Activated T-cell treated with anti-CD3 and anti-CD28 coated beads, Interleukin-2, amount 50 U/mL, for 72 hours (primary cell): ENCODE results near the gene MRM1. TPM values are rescaled to one million over a fixed set of nuclear protein-coding genes. Genes with fewer than 3 reads are reported as not detected.

Experiments used
- ATAC-seq, 2 donors: fragments of 150-1000 bp; cut with Tn5 transposase; replicated peaks in 1 of 2; 2 replicates each; pipeline ENCODE4 v1.10.0; 2021; ENCODE audit warnings: moderate library complexity in 2 of 2, mild to moderate bottlenecking in 1 of 2
- DNase-seq, 2 donors: peaks; one replicate each; pipeline ENCODE4 v3.0.0; 2021 to 2022; ENCODE audit warnings: mixed read lengths in 1 of 2
- H3K27ac Mint-ChIP-seq: one replicate; pipeline ENCODE4 v1.8.0; 2022; ENCODE audit warnings: mild to moderate bottlenecking, moderate library complexity, mixed read lengths
- H3K27me3 Mint-ChIP-seq: one replicate; pipeline ENCODE4 v1.8.0; 2022; ENCODE audit warnings: low read depth, mixed read lengths
- H3K36me3 Mint-ChIP-seq, 2 donors: one replicate each; pipeline ENCODE4 v1.8.0; 2022; ENCODE audit warnings: mixed read lengths in 2 of 2, mild to moderate bottlenecking in 1 of 2; ENCODE audit not compliant: insufficient read depth in 2 of 2
- H3K4me1 Mint-ChIP-seq: one replicate; pipeline ENCODE4 v1.8.0; 2022; ENCODE audit warnings: low read depth, mixed read lengths
- H3K4me3 Mint-ChIP-seq, 2 donors: one replicate each; pipeline ENCODE4 v1.8.0; 2022; ENCODE audit warnings: mild to moderate bottlenecking in 2 of 2, mixed read lengths in 2 of 2, moderate library complexity in 2 of 2
- H3K9me3 Mint-ChIP-seq, 2 donors: one replicate each; pipeline ENCODE4 v1.8.0; 2022; ENCODE audit warnings: mixed read lengths in 2 of 2
- total RNA-seq, 2 donors: library from RNA; stranded (reverse); gene quantifications; one replicate each; pipeline ENCODE4 v1.2.3, GENCODE V29; 2022

The MRM1 gene
- total RNA-seq, 2 donors from 2014 or later: 8.0 to 8.8 TPM

- Mint-ChIP-seq H3K4me3 (no peak overlapping the region), H3K27ac (no peak overlapping the region), H3K36me3 (no peaks in the 10 kb centered on the region), H3K9me3 (no peaks in the 10 kb centered on the region), H3K27me3 (peaks cover 65% of the 10 kb centered on the region), H3K4me1 (no peaks in the 10 kb centered on the region)
- ATAC-seq (no peak), DNase-seq (no peak)
Measured at GRCh38 chr17:36650096-36650775, 48.9 kb downstream of the MRM1 start.

- Mint-ChIP-seq H3K27ac (no peak overlapping the region), H3K4me3 (no peak overlapping the region), H3K27me3 (peaks cover 67% of the 10 kb centered on the region), H3K36me3 (no peaks in the 10 kb centered on the region), H3K9me3 (no peaks in the 10 kb centered on the region), H3K4me1 (no peaks in the 10 kb centered on the region)
- ATAC-seq (no peak), DNase-seq (no peak)
Measured at GRCh38 chr17:36653374-36653773, 52.0 kb downstream of the MRM1 start.

DNA sequence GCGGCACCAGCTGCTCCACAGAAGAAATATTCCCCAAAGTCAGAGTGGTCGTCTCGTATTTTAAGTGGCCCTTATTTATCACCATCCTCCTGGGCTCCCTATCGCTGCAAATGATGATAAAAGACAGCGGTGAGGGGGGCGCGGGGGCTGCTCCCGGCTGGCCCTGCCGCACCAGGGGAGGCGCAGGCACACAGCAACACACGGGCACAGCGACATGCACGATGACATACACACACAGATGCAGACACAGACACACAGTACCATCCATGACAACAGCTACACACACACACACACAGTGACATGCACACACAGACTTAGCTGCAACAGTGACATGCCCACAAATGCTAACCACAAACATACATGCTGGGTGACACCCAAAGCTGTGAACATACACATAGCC lies 52.5 kb downstream of the MRM1 start:
- Mint-ChIP-seq H3K27ac (no peak overlapping the region), H3K9me3 (no peaks in the 10 kb centered on the region), H3K27me3 (peaks cover 67% of the 10 kb centered on the region), H3K4me1 (no peaks in the 10 kb centered on the region), H3K36me3 (no peaks in the 10 kb centered on the region), H3K4me3 (no peak overlapping the region)
- no peak for ATAC-seq
- no peak for DNase-seq

DNA sequence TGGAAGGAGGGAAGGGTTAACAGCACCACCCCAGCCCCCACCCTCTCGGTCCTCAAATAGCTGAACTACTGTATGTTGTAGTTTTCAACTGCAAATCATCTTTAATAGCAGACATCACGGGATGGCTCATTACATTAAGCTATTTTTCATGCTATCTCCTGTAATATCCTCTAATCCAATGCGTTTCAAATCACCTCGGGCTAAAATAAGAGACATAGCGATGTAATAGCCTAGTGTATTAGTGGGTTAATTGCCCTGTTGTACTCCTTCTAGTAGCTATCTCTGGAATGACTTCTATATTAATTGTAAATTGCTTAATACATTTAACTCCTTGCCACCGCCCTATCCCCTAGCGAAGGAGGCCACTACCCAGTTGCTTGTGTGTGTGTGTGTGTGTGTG lies 54.3 kb downstream of the MRM1 start:
- Mint-ChIP-seq H3K27me3 (peaks cover 57% of the 10 kb centered on the region), H3K4me3 (no peak overlapping the region), H3K4me1 (no peaks in the 10 kb centered on the region), H3K9me3 (no peaks in the 10 kb centered on the region), H3K36me3 (no peaks in the 10 kb centered on the region), H3K27ac (no peak overlapping the region)
- ATAC-seq (no peak), DNase-seq (no peak)

GRCh38 chr17:36657390-36657762 lies 56.0 kb downstream of the MRM1 start:
- H3K27ac Mint-ChIP-seq: no peak overlapping the region
- H3K9me3 Mint-ChIP-seq: no peaks in the 10 kb centered on the region
- no peak for ATAC-seq
- no peaks in the 10 kb centered on the region for H3K4me1 Mint-ChIP-seq
- peaks cover 47% of the 10 kb centered on the region for H3K27me3 Mint-ChIP-seq
- H3K4me3 Mint-ChIP-seq: peak overlapping the region; percentile 48 to 63
- no peaks in the 10 kb centered on the region for H3K36me3 Mint-ChIP-seq
- DNase-seq: no peak

- H3K36me3 Mint-ChIP-seq: no peaks in the 10 kb centered on the region
- H3K4me1 Mint-ChIP-seq: no peaks in the 10 kb centered on the region
- H3K9me3 Mint-ChIP-seq: no peaks in the 10 kb centered on the region
- ATAC-seq (peak; percentile 29 to 44), DNase-seq (peak; percentile 24 to 25)
- peak overlapping the region; percentile 66 to 74 for H3K4me3 Mint-ChIP-seq
- no peak overlapping the region for H3K27ac Mint-ChIP-seq
- peaks cover 46% of the 10 kb centered on the region for H3K27me3 Mint-ChIP-seq
Measured at GRCh38 chr17:36657763-36658490, 56.5 kb downstream of the MRM1 start.

Other genes with a start within 250 kb of the MRM1 start
- not detected for gene TBC1D3H, start 213.1 kb upstream of the MRM1 start, total RNA-seq
- 10 to 100 TPM; 49.5 to 54.9 TPM for gene ZNHIT3, start 114.9 kb upstream of the MRM1 start, total RNA-seq
- gene MYO19, start 66.7 kb upstream of the MRM1 start, total RNA-seq: 100 to 1,000 TPM; 101 to 118 TPM
- 1 to 10 TPM; 6.3 to 7.4 TPM for gene PIGW, start 66.6 kb upstream of the MRM1 start, total RNA-seq
- 100 to 1,000 TPM; 156 to 173 TPM for gene GGNBP2, start 56.7 kb upstream of the MRM1 start, total RNA-seq
- gene DHRS11, start 9.7 kb upstream of the MRM1 start, total RNA-seq: 10 to 100 TPM; 10.4 to 14.9 TPM